Hippocampal formation (tissue), 2 donors: ENCODE measurements around the gene LMF1.
"Not testable (repeated sequence)": the region's sequence is repeated elsewhere in the genome, so short reads cannot be mapped to it uniquely, and the experiment has no call there.

Source experiments
- DNase-seq, 2 donors: peaks; one replicate each; lab custom pipeline; 2025; lab: John Stamatoyannopoulos, UW

LMF1 gene

DNA sequence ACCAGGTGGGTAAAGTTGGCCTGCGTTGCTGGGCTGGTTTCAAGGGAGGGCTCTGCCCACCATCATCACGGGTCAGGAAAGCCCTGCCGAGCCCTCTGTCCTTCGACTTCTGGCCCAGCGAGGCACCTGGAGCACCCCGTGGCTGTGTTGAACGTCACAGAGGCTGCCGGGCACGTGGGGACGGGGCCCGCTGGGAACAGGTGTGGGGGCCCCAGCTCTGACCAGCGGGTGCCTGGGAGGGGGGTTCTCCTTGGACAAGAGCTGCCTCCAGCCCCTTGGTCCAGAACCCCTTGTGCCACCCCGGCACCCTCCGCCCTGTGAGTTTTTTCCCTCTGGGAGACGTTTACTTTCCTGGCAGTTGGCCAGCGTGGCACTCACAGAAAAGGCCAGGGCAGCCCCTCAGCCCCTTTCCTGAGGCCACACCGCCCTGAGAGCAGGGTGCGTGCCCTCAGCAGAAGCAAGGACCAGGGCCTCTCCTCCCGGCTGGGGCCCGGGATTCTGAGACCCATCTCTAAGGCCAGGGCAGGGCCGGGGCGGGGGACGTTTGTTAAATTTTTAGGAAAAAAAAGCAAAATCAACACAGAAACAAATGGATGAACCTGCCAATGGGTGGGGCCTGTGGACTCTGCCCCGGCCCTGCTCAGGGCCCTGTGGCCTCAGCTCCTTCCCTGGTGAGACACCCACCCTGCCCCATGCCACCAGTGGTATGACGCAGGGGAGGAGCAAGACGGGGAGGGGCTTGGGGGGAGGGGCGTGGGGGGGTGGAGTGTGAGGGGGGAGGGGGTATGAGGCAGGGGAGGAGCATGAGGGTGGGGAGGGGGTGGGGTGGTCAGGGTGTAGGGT lies 139.0 kb downstream of the LMF1 start:
- DNase-seq: no peak

DNA sequence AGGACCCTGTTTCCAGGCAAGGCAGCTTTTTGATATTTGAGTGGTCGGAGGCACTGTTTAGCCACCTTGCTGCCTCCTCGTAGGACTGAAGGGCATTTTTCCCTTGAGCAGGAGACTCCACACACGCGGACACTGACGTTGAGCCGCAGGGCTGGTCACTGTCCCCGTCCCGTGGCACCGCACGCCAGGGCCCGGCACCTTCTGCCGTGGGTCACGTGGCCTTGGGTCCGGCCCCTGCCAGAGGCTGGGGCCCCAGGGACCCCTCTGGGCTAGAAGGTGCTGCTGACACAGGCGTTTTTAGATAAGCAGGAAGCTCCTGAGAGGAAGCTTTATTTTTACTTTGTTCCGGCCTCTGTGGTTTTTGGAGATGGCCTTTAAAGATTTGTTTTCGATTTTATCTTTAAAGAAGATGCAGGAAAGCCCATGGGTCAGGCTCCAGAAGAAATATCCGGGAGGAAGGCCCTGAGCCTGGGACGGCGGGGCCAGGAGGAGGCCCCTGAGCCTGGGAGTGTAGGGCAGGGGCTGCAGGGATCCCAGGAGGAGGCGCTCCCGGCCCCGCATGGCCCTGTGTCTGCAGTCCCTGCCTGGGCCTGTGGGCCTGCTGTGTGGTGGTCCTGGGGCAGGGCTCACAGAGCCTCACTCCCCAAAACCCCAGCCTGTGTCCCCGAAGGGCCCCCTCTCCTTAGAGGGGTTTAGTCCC lies 139.8 kb downstream of the LMF1 start:
- no peak for DNase-seq

DNA sequence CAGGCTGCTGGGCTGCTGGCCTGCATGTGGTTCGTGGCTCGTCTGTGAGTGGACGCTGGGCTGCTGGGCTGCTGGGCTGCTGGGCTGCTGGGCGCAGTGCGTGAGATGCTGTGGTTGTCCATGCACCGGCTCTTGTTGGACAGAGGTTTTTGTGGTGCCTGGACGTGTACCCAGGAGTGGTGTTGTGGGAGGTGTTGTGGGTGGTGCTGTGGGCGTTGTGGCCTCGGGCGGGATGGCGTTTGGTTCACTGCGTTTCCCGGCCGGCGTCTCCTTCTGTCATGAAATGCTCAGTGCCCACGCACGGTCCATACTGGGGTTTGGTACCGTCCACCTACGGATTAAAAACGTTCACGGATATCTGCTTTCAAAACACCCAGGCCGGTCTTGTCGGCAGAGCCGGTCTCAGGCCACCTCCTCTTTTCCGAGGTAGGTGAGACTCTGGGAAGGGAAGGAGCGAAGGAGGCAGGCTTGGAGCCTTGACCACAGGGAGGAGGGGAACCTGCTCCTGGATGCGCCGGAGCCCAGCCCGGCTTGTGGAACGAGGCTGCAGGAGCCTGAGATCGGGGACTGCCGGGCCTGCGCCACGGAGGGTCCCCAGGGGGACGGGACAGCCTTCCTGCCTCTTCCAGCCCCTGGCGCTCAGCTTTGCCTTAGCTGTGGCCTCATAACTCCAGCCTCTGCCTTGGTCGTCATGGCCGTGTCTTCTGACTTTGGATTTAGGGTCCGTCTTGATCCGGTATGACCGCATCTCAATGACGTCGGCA lies 140.5 kb downstream of the LMF1 start:
- no peak for DNase-seq

DNA sequence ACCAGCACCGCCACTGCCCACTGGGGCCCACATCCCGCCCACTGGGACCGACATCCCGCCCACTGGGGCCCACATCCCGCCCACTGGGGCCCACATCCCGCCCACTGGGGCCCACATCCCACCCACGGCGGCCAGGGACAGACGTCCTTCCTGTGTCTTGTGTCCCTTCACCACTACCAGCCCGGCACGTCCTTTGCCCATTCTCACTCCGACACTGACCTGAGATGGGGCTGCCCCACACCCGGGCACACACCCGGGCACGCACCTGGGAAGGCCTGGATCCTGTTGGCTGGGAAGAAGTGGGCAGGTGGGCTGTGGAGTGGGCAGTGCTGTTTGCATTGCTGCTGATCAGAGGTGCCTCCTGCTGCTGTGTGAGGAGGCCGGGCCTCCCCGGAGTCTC lies 141.9 kb downstream of the LMF1 start:
- DNase-seq: no peak

DNA sequence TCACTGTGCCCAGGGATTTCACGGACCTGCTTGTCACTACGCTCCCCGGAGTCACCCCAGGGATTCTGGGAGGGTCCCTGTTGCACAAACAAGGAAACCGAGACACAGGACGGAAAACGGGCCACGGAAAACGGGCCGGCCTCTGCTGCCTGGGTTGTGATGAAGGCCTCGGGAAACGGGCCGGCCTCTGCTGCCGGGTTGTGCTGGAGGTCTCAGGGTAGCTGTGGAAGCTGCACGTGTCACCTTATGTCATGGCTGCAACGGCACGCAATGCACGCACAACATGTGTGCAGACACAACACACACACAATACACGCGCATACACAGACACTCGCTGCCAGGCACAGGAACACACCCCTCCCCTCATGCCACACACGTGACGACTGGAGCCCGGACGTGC lies 143.3 kb downstream of the LMF1 start:
- DNase-seq: no peak

DNA sequence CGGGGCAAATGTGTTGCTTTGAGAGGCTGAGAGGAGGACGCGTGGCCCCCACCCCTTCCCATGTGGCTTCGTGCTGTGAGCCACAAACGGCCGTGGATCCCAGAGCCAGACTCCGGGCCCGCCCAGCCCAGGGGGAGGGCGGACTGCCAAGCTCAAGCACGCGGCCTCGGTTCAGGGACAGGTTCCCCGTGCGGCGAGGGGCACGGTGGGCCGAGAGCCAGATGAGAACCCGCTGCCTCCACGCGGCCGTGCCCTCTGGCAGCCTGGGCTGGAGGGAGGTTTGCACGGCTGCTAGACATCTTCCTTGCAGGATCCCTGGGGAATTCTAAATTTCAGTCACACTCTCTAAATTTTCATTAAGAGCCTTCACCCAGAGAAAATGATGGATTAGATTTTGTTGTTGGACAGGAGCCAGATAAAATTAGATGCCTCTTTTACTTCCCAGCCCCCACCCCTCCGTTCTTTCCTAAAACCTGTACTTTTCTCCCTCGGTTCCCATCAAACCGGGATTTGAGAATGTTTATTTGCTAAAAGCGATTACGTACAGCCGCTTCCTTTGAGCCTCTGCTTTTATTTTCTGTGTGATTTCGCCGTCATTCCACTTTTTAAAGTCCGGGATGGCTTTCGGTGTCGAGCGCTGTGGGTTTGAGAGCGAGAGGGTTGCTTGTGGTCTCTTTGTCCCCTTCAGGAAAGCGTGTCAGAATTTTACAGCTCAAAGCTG lies 145.3 kb downstream of the LMF1 start:
- peak in 1 of 2 donors; percentile 19 for DNase-seq

DNA sequence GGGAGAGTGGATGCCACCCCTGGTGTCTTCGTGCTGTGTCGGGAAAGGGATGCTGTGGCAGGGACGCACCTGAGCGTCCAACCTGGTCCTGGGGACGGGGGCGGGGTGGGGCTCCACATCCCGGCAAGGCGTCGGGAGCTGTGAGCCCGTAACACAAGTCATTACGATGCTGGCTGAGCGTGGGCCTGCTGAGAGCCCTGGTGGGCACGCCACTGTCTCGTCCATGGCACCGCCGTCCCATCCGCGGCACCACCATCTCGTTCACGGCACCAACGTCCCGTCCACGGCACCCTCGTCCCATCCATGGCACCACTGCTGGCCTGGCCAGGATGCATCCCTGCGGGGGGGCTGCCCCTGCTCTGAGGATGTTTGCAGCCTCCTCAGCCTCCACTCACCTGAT lies 146.2 kb downstream of the LMF1 start:
- no peak for DNase-seq

DNA sequence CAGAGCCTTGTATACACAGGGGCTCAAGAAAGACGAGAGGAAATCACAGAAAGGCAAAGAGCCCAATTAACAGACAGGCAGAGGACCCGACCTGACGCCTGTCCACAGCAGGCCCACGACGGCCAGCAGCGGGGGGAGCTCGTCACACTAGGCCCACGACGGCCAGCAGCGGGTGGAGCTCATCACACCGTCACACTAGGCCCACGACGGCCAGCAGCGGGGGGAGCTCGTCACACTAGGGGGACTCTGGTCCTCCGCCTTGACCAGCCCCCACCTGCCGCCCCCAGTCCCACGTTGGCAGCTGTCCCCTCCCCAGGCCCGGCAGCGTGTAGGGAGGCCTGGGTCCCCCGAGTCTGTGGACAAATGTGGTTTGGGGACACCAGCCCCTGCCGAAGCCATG lies 146.6 kb downstream of the LMF1 start:
- no peak for DNase-seq

DNA sequence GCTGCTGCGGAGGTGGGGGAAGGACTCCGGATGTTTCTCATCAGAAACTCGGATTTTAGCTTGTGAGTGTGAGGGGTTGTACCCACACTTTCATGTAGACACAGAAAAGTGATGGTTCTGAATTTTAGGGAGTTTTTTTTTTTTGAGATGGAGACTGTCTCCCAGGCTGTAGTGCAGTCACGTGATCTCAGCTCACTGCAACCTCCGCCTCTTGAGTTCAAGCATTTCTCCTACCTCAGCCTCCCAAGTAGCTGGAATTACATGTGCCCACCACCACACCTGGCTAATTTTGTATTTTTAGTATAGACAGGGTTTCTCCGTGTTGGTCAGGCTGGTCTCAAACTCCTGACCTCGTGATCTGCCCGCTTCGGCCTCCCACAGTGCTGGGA lies 147.9 kb downstream of the LMF1 start:
- DNase-seq: no peak

DNA sequence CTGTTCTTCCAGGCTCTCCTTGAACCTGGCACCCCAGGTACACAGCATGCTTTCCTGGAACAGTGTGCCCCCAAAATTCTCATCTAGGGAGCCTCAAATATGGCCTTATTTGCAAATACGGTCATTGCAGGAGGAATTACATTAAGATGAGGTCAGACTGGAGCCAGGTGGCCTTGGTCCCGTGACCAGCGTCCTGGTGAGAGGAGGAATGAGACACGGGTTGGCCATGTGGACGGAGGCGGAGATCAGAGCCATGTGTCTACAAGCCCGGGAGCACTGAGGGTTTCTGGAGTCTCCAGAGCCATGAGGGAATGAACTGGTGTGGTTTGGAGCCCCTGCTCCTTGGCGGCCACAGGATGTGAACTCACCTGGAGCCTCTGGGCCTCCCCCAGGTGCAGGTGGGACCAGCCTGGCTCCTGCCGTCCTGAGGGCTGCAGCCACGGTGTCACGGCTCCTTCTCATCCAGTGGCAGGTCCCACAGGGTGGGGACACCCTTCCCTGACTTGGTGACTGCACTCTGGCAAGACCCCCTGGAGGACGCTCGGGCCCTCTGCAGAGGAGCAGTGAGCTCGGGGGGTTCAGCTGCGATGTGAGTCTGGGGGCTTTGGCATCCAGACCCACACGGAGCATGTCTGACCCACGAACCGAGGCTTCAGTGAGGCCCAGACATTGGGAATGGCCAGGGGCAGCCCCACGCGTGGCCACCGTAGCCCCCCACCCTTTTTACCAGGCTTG lies 148.4 kb downstream of the LMF1 start:
- DNase-seq: no peak

DNA sequence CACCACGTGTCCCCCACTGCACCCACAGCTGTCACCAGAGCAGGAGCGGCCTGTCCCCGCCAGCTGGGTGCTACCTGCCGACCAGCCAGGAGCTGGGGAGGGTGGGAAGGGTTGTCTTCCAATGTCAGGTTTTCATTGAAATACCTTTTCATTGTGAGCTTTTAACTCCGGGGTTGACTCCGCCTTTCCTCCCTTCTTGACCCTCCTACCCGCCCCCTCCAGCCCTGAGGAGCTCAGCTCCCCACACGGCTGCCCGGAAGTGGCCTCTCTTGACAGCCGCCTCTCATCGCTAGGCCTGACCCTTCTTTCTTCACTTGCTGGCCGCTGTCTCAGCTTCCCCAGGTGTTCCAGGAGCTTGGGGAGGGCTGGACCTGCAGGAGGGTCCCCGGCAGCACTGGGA lies 149.0 kb downstream of the LMF1 start:
- no peak for DNase-seq

DNA sequence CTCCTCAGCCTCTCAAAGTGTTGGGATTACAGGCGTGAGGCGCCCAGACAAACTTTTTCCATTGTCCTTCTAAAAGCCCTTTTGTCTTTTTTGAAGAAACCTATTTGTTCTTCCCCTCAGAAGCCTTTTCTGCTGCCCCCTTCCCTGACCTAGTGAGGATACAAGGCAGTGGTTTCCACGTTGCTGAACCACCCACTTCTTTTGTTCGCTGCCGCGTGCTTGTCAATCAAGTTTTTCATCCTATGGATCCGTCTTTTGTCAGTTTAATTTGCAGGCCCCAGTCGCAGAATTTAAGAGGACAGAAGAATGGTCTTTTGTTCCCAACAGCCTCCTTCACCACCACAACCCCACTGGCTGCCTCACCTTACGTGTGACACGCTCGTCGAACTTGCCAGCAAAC lies 150.0 kb downstream of the LMF1 start:
- no peak for DNase-seq

DNA sequence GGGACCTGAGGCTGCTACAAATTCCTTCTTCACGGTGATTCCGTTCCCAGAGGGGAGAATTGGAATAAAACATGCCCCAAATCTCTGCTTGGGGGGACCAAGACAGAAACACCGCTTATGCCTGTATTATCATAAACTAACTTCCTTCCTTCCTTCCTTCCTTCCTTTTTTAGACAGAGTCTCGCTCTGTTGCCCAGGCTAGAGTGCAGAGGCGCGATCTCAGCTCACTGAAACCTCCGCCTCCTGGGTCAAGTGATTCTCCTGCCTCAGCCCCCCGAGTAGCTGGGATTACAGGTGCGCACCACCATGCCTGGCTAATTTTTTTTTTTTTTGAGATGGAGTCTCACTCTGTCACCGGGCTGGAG lies 150.8 kb downstream of the LMF1 start:
- not testable (repeated sequence) for DNase-seq

DNA sequence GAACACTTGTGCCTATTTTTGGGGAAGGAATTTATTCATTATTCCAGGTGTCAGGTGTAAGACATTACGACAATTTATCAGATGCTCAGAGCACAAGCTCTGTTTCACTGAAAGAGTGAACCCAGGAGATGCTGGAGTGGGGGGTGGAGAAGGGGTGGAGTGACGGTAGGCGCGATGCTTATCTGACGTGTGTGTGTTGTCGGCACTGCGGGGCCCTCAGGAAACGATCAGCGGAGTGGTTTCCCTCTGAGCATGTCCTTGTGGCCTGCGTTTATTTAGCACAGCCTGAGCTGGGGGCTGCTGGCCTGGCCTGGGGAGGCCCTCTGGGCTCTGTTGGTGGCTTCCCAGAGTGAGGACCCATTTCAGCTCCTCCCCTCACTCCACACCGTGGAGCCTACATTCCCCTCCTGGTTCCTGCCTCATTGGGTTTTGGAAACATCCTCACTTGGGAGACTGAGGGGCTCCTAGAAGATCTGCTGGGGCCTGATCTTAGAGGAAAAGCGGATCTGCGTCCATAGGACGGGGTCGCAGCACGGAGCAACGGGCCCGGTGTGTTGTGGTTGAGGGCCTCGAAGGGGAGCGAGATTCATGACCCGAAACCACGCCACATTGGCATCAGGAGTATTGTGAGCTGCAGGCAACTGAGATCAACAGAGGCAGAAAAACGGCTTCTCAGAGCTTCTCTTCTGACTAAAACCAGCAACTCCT lies 151.3 kb downstream of the LMF1 start:
- no peak for DNase-seq

DNA sequence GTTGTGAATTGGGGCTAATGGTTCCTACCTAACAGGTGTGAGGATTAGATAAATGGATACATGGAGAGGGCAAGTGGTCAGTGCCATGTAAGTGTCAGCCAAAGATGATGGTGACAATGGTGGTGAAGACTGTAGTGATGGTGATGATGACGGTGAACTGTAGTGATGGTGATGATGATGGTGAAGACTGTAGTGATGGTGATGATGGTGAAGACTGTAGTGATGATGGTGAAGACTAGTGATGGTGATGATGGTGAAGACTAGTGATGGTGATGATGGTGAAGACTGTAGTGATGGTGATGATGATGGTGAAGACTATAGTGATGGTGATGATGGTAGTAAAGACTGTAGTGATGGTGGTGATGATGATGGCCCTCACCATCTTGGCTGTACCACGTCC lies 152.2 kb downstream of the LMF1 start:
- DNase-seq: no peak

DNA sequence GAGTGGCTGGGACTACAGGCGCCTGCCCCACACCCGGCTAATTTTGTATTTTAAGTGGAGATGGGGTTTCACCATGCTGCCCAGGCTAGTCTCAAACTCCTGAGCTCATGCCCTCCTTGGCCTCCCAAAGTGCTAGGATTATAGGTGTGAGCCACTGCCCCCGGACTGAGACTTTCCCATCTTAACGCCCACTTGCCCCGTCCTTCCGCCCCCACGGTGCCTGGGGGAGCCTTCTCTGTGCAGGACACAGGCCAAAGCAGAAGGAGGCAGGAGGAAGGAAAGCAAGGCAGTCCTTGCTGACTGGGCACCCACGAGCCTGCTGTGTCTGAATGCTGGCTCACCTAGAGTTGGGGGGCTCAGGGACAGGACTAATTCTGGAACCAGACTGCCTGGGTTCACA lies 152.7 kb downstream of the LMF1 start:
- no peak for DNase-seq

DNA sequence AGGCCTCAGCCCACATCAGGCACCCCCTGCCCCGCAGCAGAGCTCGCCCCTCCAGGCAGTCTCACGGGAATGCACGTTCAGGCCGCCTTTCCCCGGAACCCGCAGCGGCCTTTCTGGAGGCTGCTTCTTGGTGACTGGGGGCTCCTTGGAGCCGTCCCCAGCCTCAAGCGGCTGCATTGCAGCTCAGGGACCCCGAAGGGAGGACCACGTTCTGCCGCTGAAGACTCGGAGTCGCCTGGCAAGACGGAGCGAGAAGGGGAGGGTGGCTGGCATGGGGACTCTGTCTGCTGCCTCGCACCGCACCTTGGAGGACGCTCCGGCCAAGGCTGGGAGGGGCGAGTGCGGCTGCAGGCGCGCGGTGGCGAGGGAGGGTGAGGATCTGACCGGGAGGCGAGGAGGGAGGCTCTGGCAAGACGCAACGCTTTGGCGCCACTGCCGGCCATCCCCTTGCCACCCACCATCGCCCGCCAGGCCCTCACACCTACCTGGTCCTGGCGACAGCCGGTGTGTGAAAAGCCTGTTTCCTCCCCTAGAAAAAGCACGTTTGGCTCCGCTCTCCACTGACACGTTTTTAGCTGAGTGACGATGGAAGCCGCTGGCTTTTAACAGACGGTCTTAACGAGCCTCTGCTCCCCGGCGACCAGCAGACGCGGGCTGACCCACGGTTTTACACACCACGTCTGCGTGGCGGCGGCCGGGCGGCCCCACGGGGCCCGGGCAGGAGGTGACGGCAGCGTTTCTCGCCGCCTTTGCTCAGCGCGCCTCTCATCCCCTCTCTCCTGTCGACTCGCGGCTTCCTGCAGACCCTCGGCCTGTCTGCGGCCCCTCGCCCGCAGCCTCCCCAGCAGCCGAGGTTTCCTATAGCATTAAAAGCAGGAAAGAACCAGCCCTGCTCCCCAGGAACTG lies 153.5 kb downstream of the LMF1 start:
- no peak for DNase-seq

DNA sequence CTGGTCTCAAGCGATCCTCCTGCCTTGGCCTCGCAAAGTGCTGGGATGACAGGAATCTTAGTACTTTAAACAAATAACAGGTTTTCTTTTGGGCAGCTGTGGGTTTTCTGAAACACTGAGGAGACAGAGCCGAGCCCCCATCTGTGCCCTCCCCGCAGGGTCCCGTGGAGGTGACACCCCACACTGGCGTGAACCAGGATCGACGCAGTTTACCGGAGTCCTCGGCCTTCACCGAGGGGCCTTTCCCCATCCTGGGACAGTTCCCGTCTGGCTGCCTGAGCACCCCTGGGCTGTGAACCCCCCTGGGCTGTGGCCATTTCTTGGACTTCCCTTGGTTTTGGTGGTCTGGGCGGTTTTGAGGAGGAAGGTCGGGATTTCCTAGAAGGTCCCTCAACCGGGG lies 154.9 kb downstream of the LMF1 start:
- DNase-seq: no peak

DNA sequence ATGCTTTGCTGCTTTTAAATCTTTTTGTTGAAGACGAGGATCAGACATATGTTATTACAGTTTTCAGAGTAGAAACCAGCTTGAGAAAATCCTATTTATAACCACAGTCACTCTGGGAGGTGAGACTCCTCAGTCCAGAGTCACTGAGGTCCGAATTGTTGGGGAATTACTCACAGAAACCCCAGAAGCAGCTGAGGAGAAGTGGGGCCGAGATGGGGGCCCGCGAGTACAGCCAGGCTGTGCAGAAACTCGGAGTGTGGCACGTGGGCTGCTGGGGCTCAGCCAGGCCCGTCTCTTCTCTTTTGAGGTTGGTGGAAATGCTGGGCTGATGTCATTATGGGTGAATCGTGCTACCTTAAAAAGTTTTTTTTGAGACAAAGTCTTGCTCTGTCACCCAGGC lies 155.8 kb downstream of the LMF1 start:
- no peak for DNase-seq

DNA sequence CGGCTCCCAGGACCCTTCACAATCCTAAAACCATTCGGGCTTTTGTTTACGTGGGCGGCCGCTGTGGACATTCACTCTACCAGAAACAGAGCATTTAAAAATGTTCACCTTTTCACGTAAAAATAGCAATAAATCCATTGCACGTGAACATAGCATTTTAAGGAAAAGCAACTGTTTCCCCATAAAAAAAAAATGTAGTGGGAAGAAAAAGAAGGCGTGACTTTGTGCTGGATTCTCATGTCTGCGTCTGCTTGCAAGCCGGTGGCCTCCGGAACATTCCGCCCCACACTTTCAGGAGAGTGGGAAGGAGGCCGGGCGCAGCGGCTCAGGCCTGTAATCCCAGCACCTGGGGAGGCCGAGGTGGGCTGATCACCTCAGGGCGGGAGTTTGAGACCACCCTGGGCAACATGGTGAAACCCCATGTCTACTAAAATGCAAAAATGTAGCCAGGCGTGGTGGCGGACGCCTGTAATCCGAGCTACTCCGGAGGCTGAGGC lies 156.8 kb downstream of the LMF1 start:
- no peak for DNase-seq
